Endothelial cell (in vitro differentiated cells): ENCODE data around the gene MAPKBP1. TPM values are rescaled to one million over a fixed set of nuclear protein-coding genes. Genes with fewer than 3 reads are reported as not detected.
"Not testable (repeated sequence)": the region's sequence is repeated elsewhere in the genome, so short reads cannot be mapped to it uniquely, and the experiment has no call there.

Source experiments
- DNase-seq: peaks from one replicate; pipeline ENCODE4 v3.0.0; 2021; ENCODE audit warnings: low spot score
- H3K27ac Mint-ChIP-seq: one replicate; pipeline ENCODE4 v1.8.0; 2021; ENCODE audit warnings: mixed read lengths, inconsistent platforms; ENCODE audit not compliant: unreplicated experiment
- H3K27me3 Mint-ChIP-seq: one replicate; pipeline ENCODE4 v1.8.0; 2021; ENCODE audit warnings: mild to moderate bottlenecking, moderate library complexity, mixed read lengths, inconsistent platforms; ENCODE audit not compliant: unreplicated experiment
- H3K36me3 Mint-ChIP-seq: one replicate; pipeline ENCODE4 v1.8.0; 2021; ENCODE audit warnings: mild to moderate bottlenecking, low read depth, mixed read lengths, inconsistent platforms; ENCODE audit not compliant: unreplicated experiment
- H3K4me1 Mint-ChIP-seq: one replicate; pipeline ENCODE4 v1.8.0; 2021; ENCODE audit warnings: mild to moderate bottlenecking, mixed read lengths, inconsistent platforms; ENCODE audit not compliant: unreplicated experiment
- H3K4me3 Mint-ChIP-seq: one replicate; pipeline ENCODE4 v1.8.0; 2021; ENCODE audit warnings: mild to moderate bottlenecking, mixed read lengths, inconsistent platforms; ENCODE audit not compliant: unreplicated experiment
- H3K9me3 Mint-ChIP-seq: one replicate; pipeline ENCODE4 v1.8.0; 2021; ENCODE audit warnings: mixed read lengths, inconsistent platforms; ENCODE audit not compliant: unreplicated experiment
- long read RNA-seq: library from polyadenylated mRNA; unstranded; transcript quantifications from one replicate; pipeline ENCODE4 v2.0.0, GENCODE V29; 2020; ENCODE audit not compliant: unreplicated experiment
- total RNA-seq: library from RNA; stranded (reverse); fragmentation: NEBNext Ultra II Directional; extraction: Animal tissue kit (Norgen Biotek cat#: 25700); gene quantifications from one replicate; pipeline ENCODE4 v1.2.1, GENCODE V29; 2021; ENCODE audit not compliant: unreplicated experiment
- TF ChIP-seq, protein P1 (sequence below): fragments of 200-600 bp; sonication (generic); IDR thresholded peaks from one replicate; pipeline ENCODE4 v1.5.0; 2021; ENCODE audit warnings: antibody characterized with exemption; ENCODE audit not compliant: unreplicated experiment

The MAPKBP1 gene, protein sequence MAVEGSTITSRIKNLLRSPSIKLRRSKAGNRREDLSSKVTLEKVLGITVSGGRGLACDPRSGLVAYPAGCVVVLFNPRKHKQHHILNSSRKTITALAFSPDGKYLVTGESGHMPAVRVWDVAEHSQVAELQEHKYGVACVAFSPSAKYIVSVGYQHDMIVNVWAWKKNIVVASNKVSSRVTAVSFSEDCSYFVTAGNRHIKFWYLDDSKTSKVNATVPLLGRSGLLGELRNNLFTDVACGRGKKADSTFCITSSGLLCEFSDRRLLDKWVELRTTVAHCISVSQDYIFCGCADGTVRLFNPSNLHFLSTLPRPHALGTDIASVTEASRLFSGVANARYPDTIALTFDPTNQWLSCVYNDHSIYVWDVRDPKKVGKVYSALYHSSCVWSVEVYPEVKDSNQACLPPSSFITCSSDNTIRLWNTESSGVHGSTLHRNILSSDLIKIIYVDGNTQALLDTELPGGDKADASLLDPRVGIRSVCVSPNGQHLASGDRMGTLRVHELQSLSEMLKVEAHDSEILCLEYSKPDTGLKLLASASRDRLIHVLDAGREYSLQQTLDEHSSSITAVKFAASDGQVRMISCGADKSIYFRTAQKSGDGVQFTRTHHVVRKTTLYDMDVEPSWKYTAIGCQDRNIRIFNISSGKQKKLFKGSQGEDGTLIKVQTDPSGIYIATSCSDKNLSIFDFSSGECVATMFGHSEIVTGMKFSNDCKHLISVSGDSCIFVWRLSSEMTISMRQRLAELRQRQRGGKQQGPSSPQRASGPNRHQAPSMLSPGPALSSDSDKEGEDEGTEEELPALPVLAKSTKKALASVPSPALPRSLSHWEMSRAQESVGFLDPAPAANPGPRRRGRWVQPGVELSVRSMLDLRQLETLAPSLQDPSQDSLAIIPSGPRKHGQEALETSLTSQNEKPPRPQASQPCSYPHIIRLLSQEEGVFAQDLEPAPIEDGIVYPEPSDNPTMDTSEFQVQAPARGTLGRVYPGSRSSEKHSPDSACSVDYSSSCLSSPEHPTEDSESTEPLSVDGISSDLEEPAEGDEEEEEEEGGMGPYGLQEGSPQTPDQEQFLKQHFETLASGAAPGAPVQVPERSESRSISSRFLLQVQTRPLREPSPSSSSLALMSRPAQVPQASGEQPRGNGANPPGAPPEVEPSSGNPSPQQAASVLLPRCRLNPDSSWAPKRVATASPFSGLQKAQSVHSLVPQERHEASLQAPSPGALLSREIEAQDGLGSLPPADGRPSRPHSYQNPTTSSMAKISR (N-terminal part only)
- 36.2 TPM for total RNA-seq
- long read RNA-seq, partial matches to known transcripts: 2 of 8 reads
- long read RNA-seq, other reads (novel, unspliced or antisense): 6 of 8 reads

DNA sequence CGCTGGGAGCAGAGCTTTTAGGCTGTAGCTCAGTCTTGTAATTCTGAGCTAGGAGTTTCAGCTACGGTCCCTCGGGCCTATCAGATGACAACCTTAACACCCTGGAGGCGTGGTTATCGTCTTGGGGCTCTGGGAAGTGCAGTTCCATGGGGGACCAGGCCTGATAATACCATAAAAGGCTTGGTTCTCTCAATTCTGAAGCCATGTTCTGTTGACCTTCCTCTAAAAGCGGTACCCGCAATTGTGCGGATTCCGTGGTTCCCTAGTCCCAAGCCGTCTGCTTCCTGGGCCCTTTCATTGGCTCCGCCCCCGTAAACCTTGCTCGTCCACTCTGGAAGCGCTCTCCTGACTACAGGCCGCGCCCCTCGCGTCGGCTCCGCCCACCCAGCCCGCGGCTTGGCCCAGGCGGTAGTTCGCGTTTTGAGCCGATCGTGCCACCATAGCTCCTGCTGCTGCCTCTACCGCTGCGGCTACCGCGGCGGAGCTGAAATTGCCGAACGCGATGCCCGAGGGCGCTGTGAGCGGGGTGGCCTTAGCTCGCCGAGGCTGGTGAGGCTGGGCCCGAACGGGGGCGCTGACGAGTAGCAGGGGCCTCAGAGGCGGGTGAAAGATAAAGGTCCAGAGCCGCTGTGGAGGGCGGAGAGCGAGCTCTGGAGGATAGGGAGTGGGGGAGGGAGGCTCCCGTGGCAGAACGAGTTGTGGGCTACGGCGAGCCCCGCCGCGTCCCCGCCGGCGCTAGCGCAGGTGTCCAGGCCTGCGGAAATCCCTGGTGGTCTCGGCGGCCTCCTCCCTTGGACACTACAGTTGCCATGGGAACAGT is at the start of gene MAPKBP1:
TSS of gene MAPKBP1 (plus strand) at position 423 of the 820 bp plus-strand sequence. CDS start 792 bp downstream, outside the sequence.
- Mint-ChIP-seq H3K9me3 (no peaks in the 10 kb centered on the region), H3K27me3 (peaks cover 4% of the 10 kb centered on the region), H3K36me3 (peaks cover 4% of the 10 kb centered on the region), H3K4me3 (peak within 1 kb of the TSS; percentile 92), H3K27ac (peak within 1 kb of the TSS; percentile 85), H3K4me1 (peaks cover 47% of the 10 kb centered on the region)
- peak; percentile 96 for DNase-seq
- TF ChIP-seq, protein P1, sequence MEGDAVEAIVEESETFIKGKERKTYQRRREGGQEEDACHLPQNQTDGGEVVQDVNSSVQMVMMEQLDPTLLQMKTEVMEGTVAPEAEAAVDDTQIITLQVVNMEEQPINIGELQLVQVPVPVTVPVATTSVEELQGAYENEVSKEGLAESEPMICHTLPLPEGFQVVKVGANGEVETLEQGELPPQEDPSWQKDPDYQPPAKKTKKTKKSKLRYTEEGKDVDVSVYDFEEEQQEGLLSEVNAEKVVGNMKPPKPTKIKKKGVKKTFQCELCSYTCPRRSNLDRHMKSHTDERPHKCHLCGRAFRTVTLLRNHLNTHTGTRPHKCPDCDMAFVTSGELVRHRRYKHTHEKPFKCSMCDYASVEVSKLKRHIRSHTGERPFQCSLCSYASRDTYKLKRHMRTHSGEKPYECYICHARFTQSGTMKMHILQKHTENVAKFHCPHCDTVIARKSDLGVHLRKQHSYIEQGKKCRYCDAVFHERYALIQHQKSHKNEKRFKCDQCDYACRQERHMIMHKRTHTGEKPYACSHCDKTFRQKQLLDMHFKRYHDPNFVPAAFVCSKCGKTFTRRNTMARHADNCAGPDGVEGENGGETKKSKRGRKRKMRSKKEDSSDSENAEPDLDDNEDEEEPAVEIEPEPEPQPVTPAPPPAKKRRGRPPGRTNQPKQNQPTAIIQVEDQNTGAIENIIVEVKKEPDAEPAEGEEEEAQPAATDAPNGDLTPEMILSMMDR: peak; percentile 54

DNA sequence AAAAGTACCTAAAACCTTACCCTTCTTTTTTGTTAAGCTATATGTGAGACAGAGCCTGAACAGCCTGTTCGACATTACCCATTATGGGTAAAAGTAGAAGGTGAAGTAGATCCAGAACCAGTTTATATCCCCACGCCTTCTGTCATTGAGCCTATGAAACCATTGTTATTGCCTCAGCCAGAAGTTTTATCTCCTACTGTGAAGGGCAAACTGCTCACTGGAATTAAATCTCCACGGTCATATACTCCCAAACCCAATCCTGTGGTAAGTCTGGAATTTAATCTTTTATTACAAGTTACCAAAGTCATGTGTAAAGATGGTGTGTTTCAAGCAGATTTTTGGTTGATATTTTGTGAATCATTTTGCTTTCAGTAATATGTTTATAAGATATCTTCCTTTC is 47.1 kb upstream of the MAPKBP1 start:
- DNase-seq: no peak
- H3K4me3 Mint-ChIP-seq: no peak overlapping the region

DNA sequence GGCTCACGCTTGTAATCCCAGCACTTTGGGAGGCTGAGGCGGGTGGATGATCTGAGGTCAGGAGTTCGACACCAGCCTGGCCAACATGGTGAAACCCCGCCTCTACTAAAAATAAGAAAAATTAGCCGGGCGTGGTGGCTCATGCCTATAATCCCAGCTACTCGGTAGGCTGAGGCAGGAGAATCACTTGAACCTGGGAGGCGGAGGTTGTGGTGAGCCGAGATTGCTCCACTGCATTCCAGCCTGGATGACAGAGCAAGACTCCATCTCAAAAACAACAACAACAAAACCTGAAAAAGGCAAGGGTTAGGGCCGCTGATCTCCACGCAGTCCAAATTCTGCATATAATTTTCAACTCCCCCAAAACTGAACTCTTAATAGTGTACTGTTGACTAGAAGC is 46.2 kb upstream of the MAPKBP1 start:
- not testable (repeated sequence) for H3K36me3 Mint-ChIP-seq, H3K9me3 Mint-ChIP-seq, H3K4me1 Mint-ChIP-seq, H3K27ac Mint-ChIP-seq, H3K27me3 Mint-ChIP-seq, DNase-seq, H3K4me3 Mint-ChIP-seq

More for the DNA sequence above, 47.1 kb upstream of the MAPKBP1 start:
- H3K4me1 Mint-ChIP-seq: no peaks in the 10 kb centered on the region
- TF ChIP-seq, protein P1: no peak
- no peak overlapping the region for H3K27ac Mint-ChIP-seq
- peaks cover 4% of the 10 kb centered on the region for H3K36me3 Mint-ChIP-seq
- H3K9me3 Mint-ChIP-seq: no peaks in the 10 kb centered on the region
- peaks cover 2% of the 10 kb centered on the region for H3K27me3 Mint-ChIP-seq

DNA sequence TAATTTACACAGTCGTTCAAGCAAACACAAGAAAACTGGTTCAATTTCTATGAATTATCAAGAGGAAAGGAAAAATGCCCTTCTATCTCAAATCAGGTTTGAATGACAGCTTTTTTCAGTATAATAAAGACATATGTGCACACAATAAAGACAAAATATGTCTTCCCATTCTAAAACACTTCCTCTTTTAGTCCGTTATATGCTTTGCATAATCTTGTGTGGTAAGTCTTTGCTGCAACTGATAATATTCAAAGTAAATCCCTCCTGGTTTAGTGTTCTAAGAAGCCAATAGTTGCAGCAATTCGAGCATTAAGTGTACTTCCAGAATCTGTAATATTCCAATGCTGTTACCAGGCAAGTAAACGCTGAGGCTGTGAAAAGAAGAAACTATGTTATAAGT is 43.7 kb upstream of the MAPKBP1 start:
- Mint-ChIP-seq H3K36me3 (peaks cover 13% of the 10 kb centered on the region), H3K4me1 (no peaks in the 10 kb centered on the region), H3K27ac (no peak overlapping the region), H3K27me3 (no peaks in the 10 kb centered on the region), H3K9me3 (no peaks in the 10 kb centered on the region), H3K4me3 (no peak overlapping the region)
- TF ChIP-seq, protein P1: no peak
- DNase-seq: no peak
